Trophoblast cell (in vitro differentiated cells and primary cell): ENCODE data around the gene LTC4S.

Experiments used
- DNase-seq, 2 donors: peaks; one replicate each; pipeline ENCODE4 v3.0.0-alpha.2; 2016
- H2AFZ ChIP-seq: 2 replicates; pipeline ENCODE4 v1.6.1; 2013; ENCODE audit warnings: low read length, moderate library complexity, mild to moderate bottlenecking; ENCODE audit not compliant: insufficient read depth, poor library complexity
- H2AK5ac ChIP-seq: 2 replicates; pipeline ENCODE4 v1.6.1; 2013; ENCODE audit warnings: mild to moderate bottlenecking, low read length
- H2BK120ac ChIP-seq: 2 replicates; pipeline ENCODE4 v1.6.1; 2013; ENCODE audit warnings: low read length, mild to moderate bottlenecking, moderate library complexity; ENCODE audit not compliant: insufficient read depth, poor library complexity
- H2BK12ac ChIP-seq: 2 replicates; pipeline ENCODE4 v1.6.1; 2013; ENCODE audit warnings: mild to moderate bottlenecking, low read length, moderate library complexity
- H2BK5ac ChIP-seq: 2 replicates; pipeline ENCODE4 v1.6.1; 2013; ENCODE audit warnings: low read length, low read depth, moderate library complexity, mild to moderate bottlenecking; ENCODE audit not compliant: poor library complexity
- H3K14ac ChIP-seq: 2 replicates; pipeline ENCODE4 v1.6.1; 2013; ENCODE audit warnings: mild to moderate bottlenecking, low read length
- H3K18ac ChIP-seq: 2 replicates; pipeline ENCODE4 v1.6.1; 2013; ENCODE audit warnings: mild to moderate bottlenecking, low read length
- H3K23ac ChIP-seq: 2 replicates; pipeline ENCODE4 v1.6.1; 2013; ENCODE audit warnings: low read length
- H3K27ac ChIP-seq: 2 replicates; pipeline ENCODE4 v1.5.1; 2013; ENCODE audit warnings: low read depth, mild to moderate bottlenecking, inconsistent platforms, low read length, moderate library complexity
- H3K27me3 ChIP-seq: 2 replicates; pipeline ENCODE4 v1.6.1; 2013; ENCODE audit warnings: inconsistent platforms, mild to moderate bottlenecking, low read length, moderate library complexity; ENCODE audit not compliant: insufficient read depth
- H3K36me3 ChIP-seq, 2 experiments: 1 replicate in 1 of 2; 2 replicates in 1 of 2; pipeline ENCODE4 v1.6.1; 2013; ENCODE audit warnings: low read length in 2 of 2, mild to moderate bottlenecking in 2 of 2, moderate library complexity in 1 of 2; ENCODE audit not compliant: insufficient read depth in 2 of 2, control insufficient read depth in 1 of 2
- H3K4ac ChIP-seq: 2 replicates; pipeline ENCODE4 v1.6.1; 2013; ENCODE audit warnings: low read depth, mild to moderate bottlenecking, low read length, moderate library complexity
- H3K4me1 ChIP-seq, 2 experiments: 1 replicate in 1 of 2; 2 replicates in 1 of 2; pipeline ENCODE4 v1.6.1; 2013; ENCODE audit warnings: low read length in 2 of 2, mild to moderate bottlenecking in 2 of 2, moderate library complexity in 1 of 2; ENCODE audit not compliant: insufficient read depth in 2 of 2, control insufficient read depth in 1 of 2
- H3K4me2 ChIP-seq: 2 replicates; pipeline ENCODE4 v1.6.1; 2013; ENCODE audit warnings: inconsistent platforms, mild to moderate bottlenecking, low read length, moderate library complexity
- H3K4me3 ChIP-seq: 2 replicates; pipeline ENCODE4 v1.5.1; 2013; ENCODE audit warnings: mild to moderate bottlenecking, low read depth, low read length, inconsistent platforms
- H3K79me1 ChIP-seq: one replicate; pipeline ENCODE4 v1.6.1; 2013; ENCODE audit warnings: low read length
- H3K79me2 ChIP-seq: 2 replicates; pipeline ENCODE4 v1.6.1; 2013; ENCODE audit warnings: low read length, mild to moderate bottlenecking; ENCODE audit not compliant: control insufficient read depth, insufficient read depth, poor library complexity
- H3K9ac ChIP-seq: 2 replicates; pipeline ENCODE4 v1.6.1; 2013; ENCODE audit warnings: mild to moderate bottlenecking, low read length
- H3K9me3 ChIP-seq: 2 replicates; pipeline ENCODE4 v1.6.1; 2013; ENCODE audit warnings: low read depth, mild to moderate bottlenecking, control low read depth, inconsistent platforms, low read length; ENCODE audit not compliant: insufficient read depth
- H4K12ac ChIP-seq: 2 replicates; pipeline ENCODE4 v1.6.1; 2013; ENCODE audit warnings: low read depth, mild to moderate bottlenecking, low read length, moderate library complexity
- H4K8ac ChIP-seq: 2 replicates; pipeline ENCODE4 v1.6.1; 2013; ENCODE audit warnings: low read depth, mild to moderate bottlenecking, low read length, moderate library complexity
- H4K91ac ChIP-seq: one replicate; pipeline ENCODE4 v1.6.1; 2013; ENCODE audit warnings: low read depth, mild to moderate bottlenecking, low read length, moderate library complexity
- WGBS: extraction: QIAGEN DNeasy Blood & Tissue Kit; methylation state at CpG from one replicate; pipeline ENCODE4 v1.1.7; 2013; ENCODE audit warnings: missing lambda C conversion rate; ENCODE audit not compliant: insufficient read length, insufficient coverage; ENCODE audit errors: extremely low coverage; 5-methylcytosine and 5-hydroxymethylcytosine counted together

The LTC4S gene

GRCh38 chr5:179771311-179771895 is 22.4 kb upstream of the LTC4S start:
- DNase-seq = no peak
- Histone ChIP-seq H2AFZ (no peak overlapping the region), H3K23ac (no peak overlapping the region), H4K8ac (no peak overlapping the region), H3K14ac (no peak overlapping the region), H2BK5ac (no peak overlapping the region), H3K9me3 (no peaks in the 10 kb centered on the region), H3K4me1 (peaks cover 2 to 6% of the 10 kb centered on the region in 2 experiments), H3K79me1 (peaks cover under 1% of the 10 kb centered on the region), H3K36me3 (peaks cover 51 to 68% of the 10 kb centered on the region in 2 experiments), H4K12ac (no peak overlapping the region), H2BK120ac (no peak overlapping the region), H3K4me2 (no peak overlapping the region), H3K27ac (no peak overlapping the region), H4K91ac (no peak overlapping the region), H3K4ac (no peak overlapping the region), H3K4me3 (no peak overlapping the region), H2AK5ac (no peak overlapping the region), H3K18ac (no peak overlapping the region), H3K79me2 (no peaks in the 10 kb centered on the region), H2BK12ac (no peak overlapping the region), H3K27me3 (no peaks in the 10 kb centered on the region), H3K9ac (no peak overlapping the region)
- whole genome bisulfite sequencing = no CpG with 5 or more reads among the region's 4 CpGs

DNA sequence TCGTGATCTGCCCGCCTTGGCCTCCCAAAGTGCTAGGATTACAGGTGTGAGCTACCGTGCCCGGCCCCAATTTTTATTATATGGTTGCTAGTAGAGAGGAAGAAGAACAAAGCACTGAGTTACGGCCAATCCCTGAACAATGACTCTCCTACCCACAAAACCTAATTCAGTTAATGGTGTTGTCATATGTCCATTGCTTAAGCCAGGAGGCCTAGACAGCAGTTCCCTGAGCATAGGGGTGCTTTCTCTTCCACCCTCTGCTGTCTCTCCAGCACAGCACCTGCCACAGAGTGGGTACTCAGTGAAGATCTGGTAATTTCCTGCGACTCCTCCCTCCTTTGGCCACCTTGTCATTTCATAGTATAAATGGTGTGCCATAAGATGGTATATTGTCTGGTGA is 21.4 kb upstream of the LTC4S start:
- no peak for DNase-seq
- Histone ChIP-seq H4K8ac (no peak overlapping the region), H3K79me2 (no peaks in the 10 kb centered on the region), H3K36me3 (peaks cover 52 to 70% of the 10 kb centered on the region in 2 experiments), H3K4ac (no peak overlapping the region), H2AFZ (no peak overlapping the region), H2BK5ac (no peak overlapping the region), H3K27me3 (no peaks in the 10 kb centered on the region), H3K23ac (no peak overlapping the region), H2AK5ac (no peak overlapping the region), H3K27ac (no peak overlapping the region), H3K4me3 (no peak overlapping the region), H2BK12ac (no peak overlapping the region), H2BK120ac (no peak overlapping the region), H4K12ac (no peak overlapping the region), H3K4me2 (no peak overlapping the region), H3K4me1 (peaks cover 0 to 5% of the 10 kb centered on the region in 2 experiments), H3K9me3 (no peaks in the 10 kb centered on the region), H3K79me1 (no peaks in the 10 kb centered on the region), H4K91ac (no peak overlapping the region), H3K18ac (no peak overlapping the region), H3K14ac (no peak overlapping the region), H3K9ac (no peak overlapping the region)
- no CpG with 5 or more reads among the region's 6 CpGs for WGBS

GRCh38 chr5:179773686-179774040 is 20.1 kb upstream of the LTC4S start:
- Histone ChIP-seq H3K18ac (no peak overlapping the region), H3K79me2 (no peaks in the 10 kb centered on the region), H2BK5ac (no peak overlapping the region), H3K27me3 (no peaks in the 10 kb centered on the region), H3K4me2 (no peak overlapping the region), H3K14ac (no peak overlapping the region), H3K36me3 (peaks cover 53 to 71% of the 10 kb centered on the region in 2 experiments), H2AFZ (no peak overlapping the region), H3K9me3 (no peaks in the 10 kb centered on the region), H3K4me3 (no peak overlapping the region), H3K9ac (no peak overlapping the region), H4K8ac (no peak overlapping the region), H4K91ac (no peak overlapping the region), H3K27ac (no peak overlapping the region), H2BK120ac (no peak overlapping the region), H3K23ac (no peak overlapping the region), H2AK5ac (no peak overlapping the region), H3K79me1 (no peaks in the 10 kb centered on the region), H3K4ac (no peak overlapping the region), H3K4me1 (peaks cover 5 to 12% of the 10 kb centered on the region in 2 experiments), H4K12ac (no peak overlapping the region), H2BK12ac (no peak overlapping the region)
- DNase-seq = no peak
- no CpG with 5 or more reads among the region's 9 CpGs for WGBS

DNA sequence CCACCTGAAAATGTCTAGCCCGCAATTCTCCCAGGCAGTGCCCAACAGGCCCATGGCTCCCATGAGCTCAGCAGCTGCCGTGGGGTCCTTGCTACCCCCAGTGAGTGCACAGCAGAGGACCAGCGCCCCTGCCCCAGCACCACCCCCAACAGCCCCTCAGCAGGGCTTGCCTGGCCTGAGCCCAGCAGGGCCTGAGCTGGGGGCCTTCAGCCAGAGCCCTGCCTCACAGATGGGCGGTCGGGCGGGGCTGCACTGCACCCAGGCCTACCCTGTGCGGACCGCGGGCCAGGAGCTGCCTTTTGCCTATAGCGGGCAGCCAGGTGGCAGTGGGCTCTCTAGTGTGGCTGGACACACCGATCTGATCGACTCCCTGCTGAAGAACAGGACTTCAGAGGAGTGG is 19.3 kb upstream of the LTC4S start:
- Histone ChIP-seq H3K9me3 (no peaks in the 10 kb centered on the region), H3K4ac (no peak overlapping the region), H3K79me2 (no peaks in the 10 kb centered on the region), H3K27me3 (no peaks in the 10 kb centered on the region), H3K4me2 (no peak overlapping the region), H3K4me3 (no peak overlapping the region), H2AK5ac (no peak overlapping the region), H3K23ac (no peak overlapping the region), H2AFZ (no peak overlapping the region), H3K14ac (no peak overlapping the region), H3K27ac (no peak overlapping the region), H4K91ac (no peak overlapping the region), H3K9ac (no peak overlapping the region), H2BK5ac (no peak overlapping the region), H4K8ac (no peak overlapping the region), H3K79me1 (no peaks in the 10 kb centered on the region), H3K4me1 (peaks cover 7 to 10% of the 10 kb centered on the region in 2 experiments), H2BK120ac (no peak overlapping the region), H3K36me3 (peaks cover 50 to 66% of the 10 kb centered on the region in 2 experiments), H2BK12ac (no peak overlapping the region), H4K12ac (no peak overlapping the region), H3K18ac (no peak overlapping the region)
- no peak for DNase-seq
- WGBS = no CpG with 5 or more reads among the region's 12 CpGs
